ENCODE data around the gene MICU2. TPM values are rescaled to one million over a fixed set of nuclear protein-coding genes. Genes with fewer than 3 reads are reported as not detected.

Gene MICU2
- total RNA-seq, 2 experiments from 2014 or later = 25.4 to 28.4 TPM

GRCh38 chr13:21445759-21446158 is 158.2 kb downstream of the MICU2 start:
- H3K9me3 Mint-ChIP-seq = peaks cover 3% of the 10 kb centered on the region
- ATAC-seq (ENCODE audit: poor library complexity) = no peak
- no peak for DNase-seq
- intact Hi-C loops (cut with DNase I, micrococcal nuclease) = no loop called here
- ChIA-PET CTCF (no interaction called here), POLR2A (no interaction called here)
- no peaks in the 10 kb centered on the region for H3K27me3 ChIP-seq (ENCODE audit: control insufficient read depth in 1 of 2, insufficient read depth in 2 of 2, low read length in 2 of 2)
- no peak overlapping the region for H3K27ac Mint-ChIP-seq
- H3K27me3 Mint-ChIP-seq = no peaks in the 10 kb centered on the region
- no peaks in the 10 kb centered on the region for H3K36me3 ChIP-seq (ENCODE audit: insufficient read depth, low read length)
- peaks cover 31% of the 10 kb centered on the region for H3K36me3 Mint-ChIP-seq (ENCODE audit: low read depth)
- peaks cover 1% of the 10 kb centered on the region for H3K4me1 ChIP-seq (ENCODE audit: insufficient read depth, low read length)
- peaks cover 64% of the 10 kb centered on the region for H3K4me1 Mint-ChIP-seq (ENCODE audit: low read depth)
- no peaks in the 10 kb centered on the region for H3K9me3 ChIP-seq (ENCODE audit: control insufficient read depth in 1 of 2, insufficient read depth in 1 of 2, low read length in 2 of 2)
- TF ChIP-seq CTCF (IDR thresholded peaks at IDR 0.05) = no peak
- H3K4me3 ChIP-seq (ENCODE audit: low read length) = no peak overlapping the region
- H3K4me3 Mint-ChIP-seq = no peak overlapping the region
- no peak overlapping the region for H3K27ac ChIP-seq (ENCODE audit: low read depth in 1 of 2, low read length in 2 of 2)

GRCh38 chr13:21443171-21443570 is 160.8 kb downstream of the MICU2 start:
- Mint-ChIP-seq H3K4me3 (no peak overlapping the region), H3K27me3 (no peaks in the 10 kb centered on the region), H3K36me3 (ENCODE audit: low read depth) (peaks cover 38% of the 10 kb centered on the region), H3K27ac (no peak overlapping the region), H3K9me3 (peaks cover 4% of the 10 kb centered on the region), H3K4me1 (ENCODE audit: low read depth) (peaks cover 63% of the 10 kb centered on the region)
- no peaks in the 10 kb centered on the region for H3K36me3 ChIP-seq (ENCODE audit: insufficient read depth, low read length)
- no peak overlapping the region for H3K27ac ChIP-seq (ENCODE audit: low read depth in 1 of 2, low read length in 2 of 2)
- ChIA-PET CTCF (no interaction called here), POLR2A (interaction anchor here (2.3 kb wide), 1 partner anchor 16 kb away, joined by 7 read pairs; the partner anchor contains the start of gene ZDHHC20)
- TF ChIP-seq CTCF (IDR thresholded peaks at IDR 0.05) = no peak
- DNase-seq = no peak
- no peak overlapping the region for H3K4me3 ChIP-seq (ENCODE audit: low read length)
- no peaks in the 10 kb centered on the region for H3K27me3 ChIP-seq (ENCODE audit: control insufficient read depth in 1 of 2, insufficient read depth in 2 of 2, low read length in 2 of 2)
- no peaks in the 10 kb centered on the region for H3K4me1 ChIP-seq (ENCODE audit: insufficient read depth, low read length)
- peaks cover 1 to 4% of the 10 kb centered on the region in 2 experiments for H3K9me3 ChIP-seq (ENCODE audit: control insufficient read depth in 1 of 2, insufficient read depth in 1 of 2, low read length in 2 of 2)
- no peak for ATAC-seq (ENCODE audit: poor library complexity)
- intact Hi-C loops (cut with DNase I, micrococcal nuclease) = no loop called here

Other genes with a start within 250 kb of the MICU2 start
- gene ZDHHC20, start 144.9 kb downstream of the MICU2 start, total RNA-seq = 10 to 100 TPM; 62.8 to 65.1 TPM
- 1 to 10 TPM; 2.2 to 3.4 TPM for gene FGF9, start 66.9 kb upstream of the MICU2 start, total RNA-seq

All from CD4-positive, alpha-beta T cell (primary cell).